HUES48 (cell line): Measurements from ENCODE around the gene CA6.
"Not testable (repeated sequence)": the region's sequence is repeated elsewhere in the genome, so short reads cannot be mapped to it uniquely, and the experiment has no call there.

Experiments used
- H3K27ac ChIP-seq: one replicate; pipeline ENCODE4 v1.7.0; 2013; ENCODE audit warnings: low read depth, low read length, inconsistent platforms
- H3K27me3 ChIP-seq: 2 replicates; pipeline ENCODE4 v1.6.1; 2013; ENCODE audit warnings: mild to moderate bottlenecking, low read length; ENCODE audit not compliant: control insufficient read depth, insufficient read depth
- H3K36me3 ChIP-seq: 2 replicates; pipeline ENCODE4 v1.6.1; 2013; ENCODE audit warnings: low read length; ENCODE audit not compliant: control insufficient read depth, insufficient read depth
- H3K4me1 ChIP-seq: 2 replicates; pipeline ENCODE4 v1.6.1; 2013; ENCODE audit warnings: mild to moderate bottlenecking, low read length; ENCODE audit not compliant: control insufficient read depth, insufficient read depth
- H3K4me3 ChIP-seq: 2 replicates; pipeline ENCODE4 v1.5.1; 2013; ENCODE audit warnings: mild to moderate bottlenecking, low read depth, low read length
- H3K9ac ChIP-seq: 2 replicates; pipeline ENCODE4 v1.6.1; 2013; ENCODE audit warnings: mild to moderate bottlenecking, low read depth, low read length, moderate library complexity
- H3K9me3 ChIP-seq: 2 replicates; pipeline ENCODE4 v1.6.1; 2013; ENCODE audit warnings: low read length; ENCODE audit not compliant: control insufficient read depth, insufficient read depth

The CA6 gene

GRCh38 chr1:8987881-8988617 is 42.4 kb downstream of the CA6 start:
- Histone ChIP-seq H3K9me3 (no peaks in the 10 kb centered on the region), H3K9ac (no peak overlapping the region), H3K27ac (peak overlapping the region; percentile 35), H3K27me3 (no peaks in the 10 kb centered on the region), H3K36me3 (no peaks in the 10 kb centered on the region), H3K4me3 (no peak overlapping the region), H3K4me1 (0 out of 2 replicates have a peak, but pooled peaks cover 4% of the 10 kb centered on the region)

- Histone ChIP-seq H3K27ac (no peak overlapping the region), H3K9ac (no peak overlapping the region), H3K36me3 (no peaks in the 10 kb centered on the region), H3K4me3 (no peak overlapping the region), H3K27me3 (no peaks in the 10 kb centered on the region), H3K4me1 (0 out of 2 replicates have a peak, but pooled peaks cover 4% of the 10 kb centered on the region), H3K9me3 (no peaks in the 10 kb centered on the region)
These were observed 42.9 kb downstream of the CA6 start for GRCh38 chr1:8988618-8988967.

- Histone ChIP-seq H3K36me3 (no peaks in the 10 kb centered on the region), H3K9me3 (no peaks in the 10 kb centered on the region), H3K27me3 (no peaks in the 10 kb centered on the region), H3K27ac (no peak overlapping the region), H3K4me1 (0 out of 2 replicates have a peak, but pooled peaks cover 4% of the 10 kb centered on the region), H3K4me3 (no peak overlapping the region), H3K9ac (no peak overlapping the region)
These were observed 43.4 kb downstream of the CA6 start for GRCh38 chr1:8989061-8989460.

- Histone ChIP-seq H3K27ac (no peak overlapping the region), H3K27me3 (no peaks in the 10 kb centered on the region), H3K36me3 (no peaks in the 10 kb centered on the region), H3K9ac (no peak overlapping the region), H3K9me3 (no peaks in the 10 kb centered on the region), H3K4me3 (no peak overlapping the region), H3K4me1 (0 out of 2 replicates have a peak, but pooled peaks cover 4% of the 10 kb centered on the region)
These were observed 44.2 kb downstream of the CA6 start for GRCh38 chr1:8989821-8990220.

- no peaks in the 10 kb centered on the region for H3K9me3 ChIP-seq
- no peak overlapping the region for H3K9ac ChIP-seq
- H3K4me1 ChIP-seq: no peaks in the 10 kb centered on the region
- H3K27me3 ChIP-seq: no peaks in the 10 kb centered on the region
- no peaks in the 10 kb centered on the region for H3K36me3 ChIP-seq
- H3K27ac ChIP-seq: no peak overlapping the region
- H3K4me3 ChIP-seq: no peak overlapping the region
These were observed 47.4 kb downstream of the CA6 start for GRCh38 chr1:8992936-8993687.

- H3K27ac ChIP-seq, H3K36me3 ChIP-seq, H3K4me1 ChIP-seq, H3K27me3 ChIP-seq, H3K4me3 ChIP-seq, H3K9me3 ChIP-seq, H3K9ac ChIP-seq: not testable (repeated sequence)
These were observed 48.5 kb downstream of the CA6 start for GRCh38 chr1:8993962-8994675.

- H3K36me3 ChIP-seq, H3K4me1 ChIP-seq, H3K27me3 ChIP-seq, H3K9me3 ChIP-seq, H3K9ac ChIP-seq, H3K4me3 ChIP-seq: not testable (repeated sequence)
- peak overlapping the region; percentile 51 for H3K27ac ChIP-seq
These were observed 56.0 kb downstream of the CA6 start for GRCh38 chr1:9001534-9002214.

GRCh38 chr1:9002215-9002560 is 56.5 kb downstream of the CA6 start:
- H3K27ac ChIP-seq: peak overlapping the region; percentile 51
- not testable (repeated sequence) for H3K27me3 ChIP-seq, H3K4me1 ChIP-seq, H3K9ac ChIP-seq, H3K36me3 ChIP-seq, H3K9me3 ChIP-seq, H3K4me3 ChIP-seq

GRCh38 chr1:9004031-9004699 is 58.5 kb downstream of the CA6 start:
- H3K27ac ChIP-seq: no peak overlapping the region
- no peak overlapping the region for H3K4me3 ChIP-seq
- no peaks in the 10 kb centered on the region for H3K27me3 ChIP-seq
- H3K36me3 ChIP-seq: no peaks in the 10 kb centered on the region
- no peak overlapping the region for H3K9ac ChIP-seq
- peaks cover 8% of the 10 kb centered on the region; the same call in 1 of the 2 replicates for H3K4me1 ChIP-seq
- H3K9me3 ChIP-seq: no peaks in the 10 kb centered on the region

GRCh38 chr1:9004700-9005394 is 59.2 kb downstream of the CA6 start:
- Histone ChIP-seq H3K4me3 (no peak overlapping the region; the same call in 1 of the 2 replicates), H3K27ac (no peak overlapping the region), H3K9me3 (no peaks in the 10 kb centered on the region), H3K9ac (no peak overlapping the region), H3K27me3 (no peaks in the 10 kb centered on the region), H3K36me3 (no peaks in the 10 kb centered on the region), H3K4me1 (peaks cover 8% of the 10 kb centered on the region; the same call in 1 of the 2 replicates)
